Activated CD8-positive, alpha-beta T cell treated with anti-CD3 and anti-CD28 coated beads for 36 hours (primary cell): Measurements from ENCODE around the gene ANKFN1. TPM values are rescaled to one million over a fixed set of nuclear protein-coding genes. Genes with fewer than 3 reads are reported as not detected.
"Not testable (repeated sequence)": the region's sequence is repeated elsewhere in the genome, so short reads cannot be mapped to it uniquely, and the experiment has no call there.

ENCODE experiments used
- ATAC-seq: fragments of 200-7000 bp; cut with Tn5 transposase; one replicate; pipeline ENCODE4 v1.10.0; 2021; ENCODE audit warnings: mild to moderate bottlenecking, moderate library complexity
- CTCF ChIA-PET: fragments of 350-600 bp; sonication (Branson Sonifier 250); formaldehyde crosslinking; loops from one replicate; lab custom pipeline; 2021; ENCODE audit warnings: antibody characterized with exemption; lab: Charles Lee
- POLR2A ChIA-PET: fragments of 350-600 bp; sonication (Branson Sonifier 250); formaldehyde crosslinking; loops from one replicate; lab custom pipeline; 2021; ENCODE audit warnings: antibody characterized with exemption; lab: Charles Lee
- DNase-seq: peaks from one replicate; pipeline ENCODE4 v3.0.0-alpha.2; 2020
- H3K27ac Mint-ChIP-seq: one replicate; pipeline ENCODE4 v1.8.0; 2021; ENCODE audit warnings: mild to moderate bottlenecking, mixed read lengths
- H3K27me3 Mint-ChIP-seq: one replicate; pipeline ENCODE4 v1.8.0; 2021; ENCODE audit warnings: mixed read lengths
- H3K36me3 Mint-ChIP-seq: one replicate; pipeline ENCODE4 v1.8.0; 2021; ENCODE audit warnings: low read depth, mixed read lengths
- H3K4me1 Mint-ChIP-seq: one replicate; pipeline ENCODE4 v1.8.0; 2021; ENCODE audit warnings: low read depth, mixed read lengths
- H3K4me3 Mint-ChIP-seq: one replicate; pipeline ENCODE4 v1.8.0; 2021; ENCODE audit warnings: mild to moderate bottlenecking, moderate library complexity, mixed read lengths
- H3K9me3 Mint-ChIP-seq: one replicate; pipeline ENCODE4 v1.8.0; 2021; ENCODE audit warnings: mixed read lengths
- CTCF ChIP-seq: fragments of 200-600 bp; IDR thresholded peaks from one replicate; pipeline ENCODE4 v1.8.0; 2022; ENCODE audit warnings: antibody characterized with exemption, mild to moderate bottlenecking
- intact Hi-C: fragments of 100-400 bp; cut with micrococcal nuclease; formaldehyde crosslinking; loops from one replicate; pipeline ENCODE4 v1.10.0; 2022
- total RNA-seq, 2 experiments: library from RNA; stranded (reverse); gene quantifications; one replicate each; pipeline ENCODE4 v1.2.3, GENCODE V29; 2021

Gene ANKFN1
- total RNA-seq, 2 experiments from 2014 or later: not detected

GRCh38 chr17:56284482-56284881 is 131.2 kb downstream of the ANKFN1 start:
- Mint-ChIP-seq H3K4me1 (no peaks in the 10 kb centered on the region), H3K4me3 (no peak overlapping the region), H3K9me3 (no peaks in the 10 kb centered on the region), H3K27ac (no peak overlapping the region), H3K27me3 (no peaks in the 10 kb centered on the region), H3K36me3 (no peaks in the 10 kb centered on the region)
- DNase-seq: no peak
- ChIA-PET POLR2A (no interaction called here), CTCF (no interaction called here)
- no peak for TF ChIP-seq CTCF
- ATAC-seq: no peak
- intact Hi-C loops: no loop called here

- H3K9me3 Mint-ChIP-seq, DNase-seq, H3K36me3 Mint-ChIP-seq, POLR2A ChIA-PET, H3K27ac Mint-ChIP-seq, intact Hi-C loops, H3K27me3 Mint-ChIP-seq, CTCF ChIA-PET, H3K4me3 Mint-ChIP-seq, ATAC-seq: not testable (repeated sequence)
- peaks cover 22% of the 10 kb centered on the region for H3K4me1 Mint-ChIP-seq
Observed at GRCh38 chr17:56288786-56289185, 135.5 kb downstream of the ANKFN1 start.

GRCh38 chr17:56289321-56289720 is 136.0 kb downstream of the ANKFN1 start:
- POLR2A ChIA-PET: no interaction called here
- no peaks in the 10 kb centered on the region for H3K9me3 Mint-ChIP-seq
- DNase-seq (no peak), ATAC-seq (no peak)
- CTCF ChIA-PET: no interaction called here
- no peak overlapping the region for H3K4me3 Mint-ChIP-seq
- H3K27me3 Mint-ChIP-seq: no peaks in the 10 kb centered on the region
- peaks cover 22% of the 10 kb centered on the region for H3K4me1 Mint-ChIP-seq
- H3K36me3 Mint-ChIP-seq: no peaks in the 10 kb centered on the region
- intact Hi-C loops: no loop called here
- no peak for TF ChIP-seq CTCF
- no peak overlapping the region for H3K27ac Mint-ChIP-seq

GRCh38 chr17:56290101-56290801 is 137.0 kb downstream of the ANKFN1 start:
- H3K4me3 Mint-ChIP-seq: no peak overlapping the region
- no peaks in the 10 kb centered on the region for H3K36me3 Mint-ChIP-seq
- TF ChIP-seq CTCF: no peak
- H3K9me3 Mint-ChIP-seq: no peaks in the 10 kb centered on the region
- ChIA-PET CTCF (no interaction called here), POLR2A (no interaction called here)
- H3K27ac Mint-ChIP-seq: no peak overlapping the region
- no peaks in the 10 kb centered on the region for H3K27me3 Mint-ChIP-seq
- intact Hi-C loops: no loop called here
- peaks cover 22% of the 10 kb centered on the region for H3K4me1 Mint-ChIP-seq
- no peak for DNase-seq
- ATAC-seq: no peak

- Mint-ChIP-seq H3K27ac (no peak overlapping the region), H3K4me3 (no peak overlapping the region), H3K36me3 (no peaks in the 10 kb centered on the region), H3K27me3 (no peaks in the 10 kb centered on the region), H3K4me1 (peaks cover 26% of the 10 kb centered on the region), H3K9me3 (no peaks in the 10 kb centered on the region)
- ATAC-seq (no peak), DNase-seq (no peak)
- no peak for TF ChIP-seq CTCF
- CTCF ChIA-PET: no interaction called here
- intact Hi-C loops: no loop called here
- POLR2A ChIA-PET: no interaction called here
Observed at GRCh38 chr17:56290802-56291118, 137.5 kb downstream of the ANKFN1 start.
